SK-N-SH (cell line): ENCODE results near the gene BHLHA9. TPM values are rescaled to one million over a fixed set of nuclear protein-coding genes. Genes with fewer than 3 reads are reported as not detected.

Experiments used
- CTCF ChIA-PET: fragments of 300-600, 350-600 bp; formaldehyde crosslinking; extraction: SDS; loops from one replicate; lab custom pipeline; 2021; lab: Yijun Ruan, JAX
- POLR2A ChIA-PET: fragments of 350-600 bp; sonication (Branson Sonifier 250); formaldehyde crosslinking; extraction: SDS; loops from one replicate; lab custom pipeline; 2020; ENCODE audit warnings: antibody characterized with exemption, inconsistent platforms; lab: Yijun Ruan, JAX
- DNase-seq: peaks from one replicate; pipeline ENCODE4 v3.0.0; 2012
- H2AFZ ChIP-seq: fragments of 200-600 bp; sonication (generic); 2 replicates; pipeline ENCODE4 v1.8.1; 2016; ENCODE audit warnings: antibody characterized with exemption, mild to moderate bottlenecking, low read depth
- H3F3A ChIP-seq: fragments of 200-600 bp; sonication (generic); replicated peaks from 2 replicates; pipeline ENCODE3; 2016; ENCODE audit warnings: antibody characterized with exemption, mild to moderate bottlenecking; ENCODE audit not compliant: insufficient read depth
- H3K27ac ChIP-seq, 2 experiments: fragments of 200-500 bp in 1 of 2; fragments of 200-600 bp in 1 of 2; sonication (Bioruptor generic) in 1 of 2; sonication (generic), shearing (Covaris generic) in 1 of 2; 2 replicates each; pipeline versions ENCODE4 v1.5.1 to v1.6.1; 2014 to 2016; ENCODE audit warnings: low read depth in 2 of 2, inconsistent platforms in 1 of 2, low read length in 1 of 2, mild to moderate bottlenecking in 1 of 2, mixed read lengths in 1 of 2
- H3K27me3 ChIP-seq: fragments of 200-600 bp; sonication (generic), shearing (Covaris generic); 2 replicates; pipeline ENCODE4 v1.6.1; 2016; ENCODE audit warnings: mixed run types; ENCODE audit not compliant: insufficient read depth
- H3K36me3 ChIP-seq, 2 experiments: fragments of 200-500 bp in 1 of 2; fragments of 200-600 bp in 1 of 2; sonication (Bioruptor generic) in 1 of 2; sonication (generic) in 1 of 2; replicated peaks in 1 of 2; 2 replicates each; pipeline versions ENCODE3 to v1.5.1; 2014 to 2016; ENCODE audit warnings: low read length in 1 of 2, mild to moderate bottlenecking in 1 of 2; ENCODE audit not compliant: insufficient read depth in 2 of 2, control insufficient read depth in 1 of 2
- H3K4me1 ChIP-seq, 2 experiments: fragments of 200-500 bp in 1 of 2; fragments of 200-600 bp in 1 of 2; sonication (Bioruptor generic) in 1 of 2; sonication (generic), shearing (Covaris generic) in 1 of 2; 2 replicates each; pipeline versions ENCODE4 v1.5.1 to v1.6.1; 2014 to 2016; ENCODE audit warnings: low read depth in 1 of 2, low read length in 1 of 2, mixed run types in 1 of 2; ENCODE audit not compliant: insufficient read depth in 2 of 2, control insufficient read depth in 1 of 2
- H3K4me2 ChIP-seq: fragments of 200-600 bp; sonication (generic), shearing (Covaris generic); 2 replicates; pipeline ENCODE4 v1.6.1; 2017; ENCODE audit warnings: mixed run types
- H3K4me3 ChIP-seq, 2 experiments: fragments of 200-500 bp in 1 of 2; fragments of 200-600 bp in 1 of 2; sonication (Bioruptor generic) in 1 of 2; sonication (generic), shearing (Covaris generic) in 1 of 2; 2 replicates each; pipeline versions ENCODE4 v1.5.1 to v1.8.1; 2014 to 2016; ENCODE audit warnings: low read depth in 2 of 2, inconsistent platforms in 1 of 2, low read length in 1 of 2, mild to moderate bottlenecking in 1 of 2, mixed read lengths in 1 of 2, moderate library complexity in 1 of 2
- H3K79me2 ChIP-seq: fragments of 200-600 bp; sonication (generic); 2 replicates; pipeline ENCODE4 v1.8.1; 2017; ENCODE audit warnings: mild to moderate bottlenecking; ENCODE audit not compliant: insufficient read depth
- H3K9ac ChIP-seq: fragments of 200-600 bp; sonication (generic); 2 replicates; pipeline ENCODE4 v1.6.1; 2017; ENCODE audit warnings: mixed run types
- H3K9me2 ChIP-seq: fragments of 200-600 bp; sonication (generic); 2 replicates; pipeline ENCODE4 v1.6.1; 2017; ENCODE audit warnings: mixed run types
- H3K9me3 ChIP-seq: fragments of 200-600 bp; sonication (generic); 2 replicates; pipeline ENCODE4 v1.6.1; 2017; ENCODE audit warnings: mixed run types, mild to moderate bottlenecking, moderate library complexity
- H4K20me1 ChIP-seq: fragments of 200-600 bp; sonication (generic); 2 replicates; pipeline ENCODE4 v1.6.1; 2017; ENCODE audit warnings: mild to moderate bottlenecking, mixed run types; ENCODE audit not compliant: insufficient read depth
- ELF1 ChIP-seq: IDR thresholded peaks from 2 replicates; pipeline ENCODE4 v1.4.0; 2012
- EP300 ChIP-seq, 2 experiments: IDR thresholded peaks; 2 replicates each; pipeline versions ENCODE4 v1.4.0 to v1.6.1; 2012; ENCODE audit warnings: borderline replicate concordance in 1 of 2, low read depth in 1 of 2, low read length in 1 of 2
- FOSL2 ChIP-seq: IDR thresholded peaks from 2 replicates; pipeline ENCODE4 v1.4.0; 2012; ENCODE audit warnings: low read depth, mild to moderate bottlenecking, moderate library complexity, borderline replicate concordance
- FOXJ3 ChIP-seq: sonication (generic); formaldehyde crosslinking; IDR thresholded peaks from 2 replicates; pipeline ENCODE4 v1.5.1; 2020; ENCODE audit warnings: mild to moderate bottlenecking, missing genetic modification reagents
- FOXM1 ChIP-seq: IDR thresholded peaks from 2 replicates; pipeline ENCODE4 v1.4.0; 2012; ENCODE audit warnings: low read depth, mild to moderate bottlenecking
- GABPA ChIP-seq: IDR thresholded peaks from 2 replicates; pipeline ENCODE4 v1.4.0; 2012; ENCODE audit warnings: low read depth, mild to moderate bottlenecking
- MXI1 ChIP-seq: IDR thresholded peaks from 2 replicates; pipeline ENCODE4 v1.6.1; 2012; ENCODE audit warnings: mild to moderate bottlenecking, low read depth, low read length, improper control_type of control experiment
- NRF1 ChIP-seq: IDR thresholded peaks from 2 replicates; pipeline ENCODE4 v1.6.1; 2012; ENCODE audit warnings: low read depth, mild to moderate bottlenecking, low read length
- POLR2AphosphoS5 ChIP-seq: IDR thresholded peaks from 2 replicates; pipeline ENCODE4 v1.6.1; 2012; ENCODE audit warnings: low read depth, low read length
- RAD21 ChIP-seq: IDR thresholded peaks from 2 replicates; pipeline ENCODE4 v1.6.1; 2012; ENCODE audit warnings: mild to moderate bottlenecking, low read length
- REST ChIP-seq: IDR thresholded peaks from 2 replicates; pipeline ENCODE4 v1.6.1; 2012; ENCODE audit warnings: mild to moderate bottlenecking, low read depth, low read length, moderate library complexity
- RFX5 ChIP-seq: IDR thresholded peaks from 2 replicates; pipeline ENCODE4 v1.6.1; 2012; ENCODE audit warnings: mild to moderate bottlenecking, improper control_type of control experiment, low read length
- RXRA ChIP-seq: IDR thresholded peaks from 2 replicates; pipeline ENCODE4 v1.4.0; 2012; ENCODE audit warnings: low read depth, mild to moderate bottlenecking, borderline replicate concordance
- TCF12 ChIP-seq: IDR thresholded peaks from 2 replicates; pipeline ENCODE4 v1.4.0; 2012
- WGBS: methylation state at CpG from one replicate; pipeline ENCODE4 v1.1.6; 2017; ENCODE audit warnings: low lambda C conversion rate; 5-methylcytosine and 5-hydroxymethylcytosine counted together
- polyA plus RNA-seq, 3 experiments: library from polyadenylated mRNA; depleted of rRNA; stranded (reverse); fragments of >200 nt; gene quantifications; 2 replicates each; pipeline ENCODE4 v1.2.3, GENCODE V29; 2012
- TF ChIP-seq, protein P1 (sequence below): fragments of 200-600 bp; sonication (generic); IDR thresholded peaks from 2 replicates; pipeline ENCODE4 v1.6.1; 2017; ENCODE audit warnings: antibody characterized with exemption, mild to moderate bottlenecking, moderate library complexity
- TF ChIP-seq, protein P2 (sequence below): IDR thresholded peaks from 2 replicates; pipeline ENCODE4 v1.4.0; 2012; ENCODE audit warnings: low read depth, borderline replicate concordance

Gene BHLHA9
- polyA plus RNA-seq, 1 of the 3 experiments (the other 2 are of a cell fraction), result not detected

DNA sequence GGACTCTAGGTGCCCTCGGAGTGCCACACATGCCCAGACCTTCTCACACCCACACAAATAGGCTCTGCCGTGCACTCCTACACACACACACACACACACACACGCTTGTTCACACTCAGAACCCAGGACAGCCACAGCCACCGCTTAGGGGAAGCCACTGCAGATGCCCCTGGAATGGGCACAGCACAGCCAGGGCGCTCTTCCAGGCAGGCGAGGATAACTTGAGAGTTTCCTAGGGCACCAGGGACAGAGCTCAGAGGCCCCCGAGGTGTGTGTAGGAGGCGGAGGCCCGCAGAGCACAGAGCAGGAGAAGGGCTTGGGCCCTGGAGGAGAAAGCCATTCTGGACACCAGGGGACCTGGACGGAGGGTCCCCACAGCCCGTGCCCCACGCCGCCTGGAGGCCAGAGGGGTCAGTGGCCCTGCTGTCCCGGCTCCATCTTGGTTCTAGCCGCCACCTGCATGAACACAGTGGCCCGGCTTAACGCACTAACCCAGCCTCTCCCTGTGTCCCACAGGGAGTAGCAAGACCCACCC lies 30.2 kb downstream of the BHLHA9 start:
- Histone ChIP-seq H4K20me1 (no peaks in the 10 kb centered on the region), H3K27ac (no peak overlapping the region), H3F3A (no peaks in the 10 kb centered on the region), H3K4me3 (no peak overlapping the region), H3K4me2 (no peak overlapping the region), H3K27me3 (peaks cover 31% of the 10 kb centered on the region), H3K9ac (no peak overlapping the region), H3K4me1 (no peaks in the 10 kb centered on the region; a peak in 1 of 4 replicates), H3K79me2 (no peaks in the 10 kb centered on the region), H3K9me2 (no peaks in the 10 kb centered on the region), H3K9me3 (no peaks in the 10 kb centered on the region), H3K36me3 (no peaks in the 10 kb centered on the region), H2AFZ (no peak overlapping the region)
- DNase-seq, result no peak
- TF ChIP-seq RFX5 (no peak), REST (no peak), FOSL2 (no peak), POLR2AphosphoS5 (no peak), EP300 (IDR thresholded peaks at IDR 0.05; ENCODE audit: borderline replicate concordance in 1 of 2, low read depth in 1 of 2, low read length in 1 of 2) (no peak), FOXM1 (no peak), GABPA (no peak), NRF1 (no peak), FOXJ3 (CRISPR knock-in tag) (no peak), ELF1 (no peak), TCF12 (no peak), RAD21 (no peak), MXI1 (no peak), RXRA (no peak)
- TF ChIP-seq, protein P1, sequence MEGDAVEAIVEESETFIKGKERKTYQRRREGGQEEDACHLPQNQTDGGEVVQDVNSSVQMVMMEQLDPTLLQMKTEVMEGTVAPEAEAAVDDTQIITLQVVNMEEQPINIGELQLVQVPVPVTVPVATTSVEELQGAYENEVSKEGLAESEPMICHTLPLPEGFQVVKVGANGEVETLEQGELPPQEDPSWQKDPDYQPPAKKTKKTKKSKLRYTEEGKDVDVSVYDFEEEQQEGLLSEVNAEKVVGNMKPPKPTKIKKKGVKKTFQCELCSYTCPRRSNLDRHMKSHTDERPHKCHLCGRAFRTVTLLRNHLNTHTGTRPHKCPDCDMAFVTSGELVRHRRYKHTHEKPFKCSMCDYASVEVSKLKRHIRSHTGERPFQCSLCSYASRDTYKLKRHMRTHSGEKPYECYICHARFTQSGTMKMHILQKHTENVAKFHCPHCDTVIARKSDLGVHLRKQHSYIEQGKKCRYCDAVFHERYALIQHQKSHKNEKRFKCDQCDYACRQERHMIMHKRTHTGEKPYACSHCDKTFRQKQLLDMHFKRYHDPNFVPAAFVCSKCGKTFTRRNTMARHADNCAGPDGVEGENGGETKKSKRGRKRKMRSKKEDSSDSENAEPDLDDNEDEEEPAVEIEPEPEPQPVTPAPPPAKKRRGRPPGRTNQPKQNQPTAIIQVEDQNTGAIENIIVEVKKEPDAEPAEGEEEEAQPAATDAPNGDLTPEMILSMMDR, result no peak
- TF ChIP-seq, protein P2, sequence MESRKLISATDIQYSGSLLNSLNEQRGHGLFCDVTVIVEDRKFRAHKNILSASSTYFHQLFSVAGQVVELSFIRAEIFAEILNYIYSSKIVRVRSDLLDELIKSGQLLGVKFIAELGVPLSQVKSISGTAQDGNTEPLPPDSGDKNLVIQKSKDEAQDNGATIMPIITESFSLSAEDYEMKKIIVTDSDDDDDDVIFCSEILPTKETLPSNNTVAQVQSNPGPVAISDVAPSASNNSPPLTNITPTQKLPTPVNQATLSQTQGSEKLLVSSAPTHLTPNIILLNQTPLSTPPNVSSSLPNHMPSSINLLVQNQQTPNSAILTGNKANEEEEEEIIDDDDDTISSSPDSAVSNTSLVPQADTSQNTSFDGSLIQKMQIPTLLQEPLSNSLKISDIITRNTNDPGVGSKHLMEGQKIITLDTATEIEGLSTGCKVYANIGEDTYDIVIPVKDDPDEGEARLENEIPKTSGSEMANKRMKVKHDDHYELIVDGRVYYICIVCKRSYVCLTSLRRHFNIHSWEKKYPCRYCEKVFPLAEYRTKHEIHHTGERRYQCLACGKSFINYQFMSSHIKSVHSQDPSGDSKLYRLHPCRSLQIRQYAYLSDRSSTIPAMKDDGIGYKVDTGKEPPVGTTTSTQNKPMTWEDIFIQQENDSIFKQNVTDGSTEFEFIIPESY, result no peak
- POLR2A ChIA-PET, result no interaction called here
- 49% methylated on average over 12 of the region's 17 CpGs for WGBS
- CTCF ChIA-PET, result interaction anchor here (1.8 kb wide), 1 partner anchor 216 kb away, joined by 4 read pairs; the partner anchor contains the start of gene INPP5K
